Mammary epithelial cell (primary cell): Measurements from ENCODE around the gene SKIC2.

Experiments
- CTCF ChIP-seq, 2 donors: IDR thresholded peaks in 1 of 2; conservative IDR thresholded peaks in 1 of 2; 2 replicates each; pipeline ENCODE4 v1.5.1; 2011 to 2012; ENCODE audit warnings: inconsistent platforms in 2 of 2, low read length in 2 of 2, mild to moderate bottlenecking in 2 of 2, control low read depth in 1 of 2, low read depth in 1 of 2; ENCODE audit not compliant: insufficient read depth in 1 of 2; ENCODE audit errors: extremely low read depth in 1 of 2
- EZH2 ChIP-seq: IDR thresholded peaks from 2 replicates; pipeline ENCODE4 v1.6.1; 2012; ENCODE audit warnings: low read length, inconsistent platforms, borderline replicate concordance

- TF ChIP-seq CTCF (conservative IDR thresholded peaks at IDR 0.05 in 1 of 2, IDR thresholded peaks at IDR 0.05 in 1 of 2; ENCODE audit: extremely low read depth in 1 of 2, insufficient read depth in 1 of 2, low read depth in 1 of 2, low read length in 2 of 2) (no peak), EZH2 (no peak)
Observed at GRCh38 chr6:31946370-31946885, 12.5 kb upstream of the SKIC2 start.
